Measurements from ENCODE around the gene GALNT13. TPM values are rescaled to one million over a fixed set of nuclear protein-coding genes. Genes with fewer than 3 reads are reported as not detected.

The GALNT13 gene
- polyA plus RNA-seq, 2 of the 4 experiments (the other 2 are of a cell fraction), result 12.1 to 15.6 TPM

DNA sequence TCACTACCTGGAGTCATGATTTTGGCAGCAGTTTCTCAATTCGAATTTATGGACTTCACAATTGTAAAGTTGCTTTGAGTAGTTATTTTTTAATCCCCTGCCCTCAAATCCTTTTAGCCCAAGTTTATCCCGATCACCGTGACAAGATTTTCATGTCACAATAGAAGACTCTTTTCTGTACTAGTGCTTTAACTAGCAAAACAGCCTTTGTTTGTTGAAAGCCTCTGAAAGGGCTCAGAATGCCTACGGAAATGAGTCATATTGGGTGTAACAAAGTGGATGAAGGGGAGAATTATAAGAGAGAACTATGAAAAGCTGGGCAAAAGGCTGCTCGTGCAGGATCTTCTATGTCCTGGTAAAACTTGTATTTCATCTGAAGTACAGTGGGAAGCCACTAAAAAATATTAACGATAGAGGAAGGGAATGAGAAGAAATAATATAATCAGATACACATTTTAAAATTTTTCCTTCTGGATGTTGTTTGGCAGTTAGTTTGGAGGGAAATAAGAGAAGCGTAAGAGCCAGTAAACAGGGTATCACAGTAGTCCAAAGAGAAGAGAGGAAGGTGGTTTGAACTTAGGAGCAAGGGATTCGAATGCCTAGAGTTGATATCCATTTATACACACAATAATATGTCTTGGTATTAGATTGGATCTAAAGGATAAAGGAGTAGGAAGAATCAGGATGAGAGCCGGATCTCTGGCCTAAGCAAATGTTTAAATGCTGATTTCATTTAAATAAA lies 114.9 kb downstream of the GALNT13 start:
- peak; percentile 16 to 64 for DNase-seq (ENCODE audit: low read depth in 1 of 2, low spot score in 1 of 2)
- CTCF ChIA-PET, result no interaction called here
- peak; percentile 38 for TF ChIP-seq JUNB (IDR thresholded peaks at IDR 0.05)
- TF ChIP-seq JUN (IDR thresholded peaks at IDR 0.05), result peak in 1 of 2 experiments; percentile 20; a peak in 1 of 5 replicates
- no peak for TF ChIP-seq BHLHE40 (IDR thresholded peaks at IDR 0.05; ENCODE audit: low read depth, low read length)
- TF ChIP-seq FOSL2 (IDR thresholded peaks at IDR 0.05), result peak; percentile 60; the same call in 1 of the 2 replicates
- TF ChIP-seq FOSL2 (CRISPR knock-in tag; IDR thresholded peaks at IDR 0.05), result peak; percentile 85
- no peaks in the 10 kb centered on the region for H3K9me3 ChIP-seq
- POLR2A ChIA-PET, result no interaction called here
- peak overlapping the region; percentile 78 to 84 for H3K27ac ChIP-seq
- peak overlapping the region; percentile 19; the same call in 2 of the 3 replicates for H3K4me3 ChIP-seq
- 14% methylated on average over 9 of the region's 9 CpGs for WGBS (ENCODE audit: missing lambda C conversion rate)
- peak; percentile 91 to 95 for ATAC-seq
- H3K4me1 ChIP-seq, result peaks cover 24% of the 10 kb centered on the region
- H3K4me2 ChIP-seq, result peak overlapping the region; percentile 85
- peak; percentile 54 for FAIRE-seq

DNA sequence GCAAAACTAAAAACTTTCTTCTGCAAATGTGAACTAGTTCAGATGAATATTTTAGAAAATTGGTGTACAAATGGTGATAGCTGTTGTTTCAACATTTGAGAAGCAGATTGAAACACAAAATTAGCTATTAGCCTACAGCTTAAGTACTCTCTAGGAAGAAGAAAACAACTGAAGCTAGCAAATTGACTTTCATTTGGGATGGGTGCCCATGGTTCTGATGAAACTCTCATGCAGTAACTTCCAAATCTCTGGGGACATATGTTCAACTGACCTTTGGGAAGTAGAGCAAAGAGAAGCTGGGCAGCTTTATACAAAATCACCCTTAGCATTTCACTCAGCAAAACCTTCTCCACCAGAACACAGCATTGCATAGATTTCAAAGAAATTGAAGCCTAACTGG lies 119.0 kb downstream of the GALNT13 start:
- ATAC-seq (no peak), DNase-seq (ENCODE audit: low read depth in 1 of 2, low spot score in 1 of 2) (no peak), FAIRE-seq (no peak)
- Histone ChIP-seq H3K4me1 (peaks cover 16% of the 10 kb centered on the region), H3K4me3 (no peak overlapping the region), H3K27ac (no peak overlapping the region), H3K4me2 (no peak overlapping the region), H3K9me3 (no peaks in the 10 kb centered on the region)
- CTCF ChIA-PET, result no interaction called here
- TF ChIP-seq NPAS2 (CRISPR knock-in tag; IDR thresholded peaks at IDR 0.05; ENCODE audit: borderline replicate concordance) (no peak), FOSB (CRISPR knock-in tag; IDR thresholded peaks at IDR 0.05) (no peak), RARB (CRISPR knock-in tag; IDR thresholded peaks at IDR 0.05) (no peak), RCOR1 (IDR thresholded peaks at IDR 0.05; ENCODE audit: low read depth, low read length) (no peak), HDAC2 (IDR thresholded peaks at IDR 0.05) (no peak), CHD2 (IDR thresholded peaks at IDR 0.05; ENCODE audit: low read length, partially characterized antibody) (no peak), JUN (IDR thresholded peaks at IDR 0.05) (no peak), BHLHE40 (IDR thresholded peaks at IDR 0.05; ENCODE audit: low read depth, low read length) (no peak), NR3C1 (IDR thresholded peaks at IDR 0.05) (no peak), FOSL2 (IDR thresholded peaks at IDR 0.05) (no peak), FOSL2 (CRISPR knock-in tag; IDR thresholded peaks at IDR 0.05) (no peak), HOXB5 (CRISPR knock-in tag; IDR thresholded peaks at IDR 0.05) (no peak), TP53 (CRISPR knock-in tag; IDR thresholded peaks at IDR 0.05) (no peak), JUNB (IDR thresholded peaks at IDR 0.05) (no peak), ESRRA (IDR thresholded peaks at IDR 0.05; ENCODE audit: borderline replicate concordance, low read length) (no peak), CEBPB (IDR thresholded peaks at IDR 0.05) (no peak), EHMT2 (IDR thresholded peaks at IDR 0.05; ENCODE audit: low read depth) (no peak), RFX5 (IDR thresholded peaks at IDR 0.05) (no peak), POLR2AphosphoS2 (conservative IDR thresholded peaks at IDR 0.05; ENCODE audit: low read length) (no peak)
- TF ChIP-seq, protein P1, sequence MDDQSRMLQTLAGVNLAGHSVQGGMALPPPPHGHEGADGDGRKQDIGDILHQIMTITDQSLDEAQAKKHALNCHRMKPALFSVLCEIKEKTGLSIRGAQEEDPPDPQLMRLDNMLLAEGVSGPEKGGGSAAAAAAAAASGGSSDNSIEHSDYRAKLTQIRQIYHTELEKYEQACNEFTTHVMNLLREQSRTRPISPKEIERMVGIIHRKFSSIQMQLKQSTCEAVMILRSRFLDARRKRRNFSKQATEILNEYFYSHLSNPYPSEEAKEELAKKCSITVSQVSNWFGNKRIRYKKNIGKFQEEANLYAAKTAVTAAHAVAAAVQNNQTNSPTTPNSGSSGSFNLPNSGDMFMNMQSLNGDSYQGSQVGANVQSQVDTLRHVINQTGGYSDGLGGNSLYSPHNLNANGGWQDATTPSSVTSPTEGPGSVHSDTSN (IDR thresholded peaks at IDR 0.05), result no peak
- POLR2A ChIA-PET, result no interaction called here

DNA sequence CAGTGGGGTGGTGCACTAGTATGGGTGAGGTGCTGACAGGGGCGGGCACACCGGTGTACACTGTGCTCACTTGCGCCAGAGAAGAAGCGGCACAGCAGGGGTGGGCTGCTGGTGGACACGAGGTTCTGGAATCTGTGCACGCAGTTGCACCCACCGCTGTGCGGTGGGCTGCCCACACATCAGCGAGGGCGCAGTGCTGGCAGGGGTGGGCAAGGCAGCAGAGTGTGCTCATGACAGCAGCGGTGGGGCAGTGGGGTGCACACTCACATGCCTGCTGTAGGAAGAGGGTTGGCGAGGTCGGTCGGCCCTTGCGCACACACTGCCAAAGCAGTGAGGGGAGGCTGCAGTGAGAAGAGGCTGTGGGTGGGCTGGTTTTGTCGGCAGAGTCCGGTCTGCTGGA lies 141.8 kb downstream of the GALNT13 start:
- ATAC-seq (no peak), FAIRE-seq (no peak), DNase-seq (ENCODE audit: low read depth in 1 of 2, low spot score in 1 of 2) (no peak)
- Histone ChIP-seq H3K27ac (no peak overlapping the region), H3K9me3 (peaks cover 11% of the 10 kb centered on the region; the same call in 1 of the 3 replicates), H3K4me3 (no peak overlapping the region), H3K4me2 (no peak overlapping the region), H3K4me1 (no peaks in the 10 kb centered on the region)
- TF ChIP-seq ZNF302 (CRISPR knock-in tag; IDR thresholded peaks at IDR 0.05) (no peak), GATA3 (IDR thresholded peaks at IDR 0.05; ENCODE audit: borderline replicate concordance) (no peak), MAZ (IDR thresholded peaks at IDR 0.05; ENCODE audit: borderline replicate concordance, low read depth, low read length) (no peak), ZSCAN20 (CRISPR knock-in tag; IDR thresholded peaks at IDR 0.05) (no peak), HDAC2 (IDR thresholded peaks at IDR 0.05) (no peak), FOSL2 (IDR thresholded peaks at IDR 0.05) (no peak), FOSL2 (CRISPR knock-in tag; IDR thresholded peaks at IDR 0.05) (no peak), POLR2AphosphoS2 (conservative IDR thresholded peaks at IDR 0.05; ENCODE audit: low read length) (no peak), SMC3 (IDR thresholded peaks at IDR 0.05) (no peak), EHF (CRISPR knock-in tag; IDR thresholded peaks at IDR 0.05) (no peak), MAFK (IDR thresholded peaks at IDR 0.05; ENCODE audit: partially characterized antibody) (no peak), TFCP2L1 (CRISPR knock-in tag; IDR thresholded peaks at IDR 0.05) (no peak)
- TF ChIP-seq, protein P2, sequence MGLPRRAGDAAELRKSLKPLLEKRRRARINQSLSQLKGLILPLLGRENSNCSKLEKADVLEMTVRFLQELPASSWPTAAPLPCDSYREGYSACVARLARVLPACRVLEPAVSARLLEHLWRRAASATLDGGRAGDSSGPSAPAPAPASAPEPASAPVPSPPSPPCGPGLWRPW (IDR thresholded peaks at IDR 0.05), result no peak
- TF ChIP-seq, protein P3, sequence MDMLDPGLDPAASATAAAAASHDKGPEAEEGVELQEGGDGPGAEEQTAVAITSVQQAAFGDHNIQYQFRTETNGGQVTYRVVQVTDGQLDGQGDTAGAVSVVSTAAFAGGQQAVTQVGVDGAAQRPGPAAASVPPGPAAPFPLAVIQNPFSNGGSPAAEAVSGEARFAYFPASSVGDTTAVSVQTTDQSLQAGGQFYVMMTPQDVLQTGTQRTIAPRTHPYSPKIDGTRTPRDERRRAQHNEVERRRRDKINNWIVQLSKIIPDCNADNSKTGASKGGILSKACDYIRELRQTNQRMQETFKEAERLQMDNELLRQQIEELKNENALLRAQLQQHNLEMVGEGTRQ (IDR thresholded peaks at IDR 0.05), result no peak
- TF ChIP-seq, protein P4, sequence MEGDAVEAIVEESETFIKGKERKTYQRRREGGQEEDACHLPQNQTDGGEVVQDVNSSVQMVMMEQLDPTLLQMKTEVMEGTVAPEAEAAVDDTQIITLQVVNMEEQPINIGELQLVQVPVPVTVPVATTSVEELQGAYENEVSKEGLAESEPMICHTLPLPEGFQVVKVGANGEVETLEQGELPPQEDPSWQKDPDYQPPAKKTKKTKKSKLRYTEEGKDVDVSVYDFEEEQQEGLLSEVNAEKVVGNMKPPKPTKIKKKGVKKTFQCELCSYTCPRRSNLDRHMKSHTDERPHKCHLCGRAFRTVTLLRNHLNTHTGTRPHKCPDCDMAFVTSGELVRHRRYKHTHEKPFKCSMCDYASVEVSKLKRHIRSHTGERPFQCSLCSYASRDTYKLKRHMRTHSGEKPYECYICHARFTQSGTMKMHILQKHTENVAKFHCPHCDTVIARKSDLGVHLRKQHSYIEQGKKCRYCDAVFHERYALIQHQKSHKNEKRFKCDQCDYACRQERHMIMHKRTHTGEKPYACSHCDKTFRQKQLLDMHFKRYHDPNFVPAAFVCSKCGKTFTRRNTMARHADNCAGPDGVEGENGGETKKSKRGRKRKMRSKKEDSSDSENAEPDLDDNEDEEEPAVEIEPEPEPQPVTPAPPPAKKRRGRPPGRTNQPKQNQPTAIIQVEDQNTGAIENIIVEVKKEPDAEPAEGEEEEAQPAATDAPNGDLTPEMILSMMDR (IDR thresholded peaks at IDR 0.05), result no peak
- CTCF ChIA-PET, result interaction anchor here (0.7 kb wide), 1 partner anchor 16 kb away, joined by 3 read pairs; no protein-coding TSS in a partner anchor
- POLR2A ChIA-PET, result no interaction called here
- 94% methylated on average over 11 of the region's 17 CpGs for WGBS (ENCODE audit: missing lambda C conversion rate)
